ENCODE results near the gene MED26. TPM values are rescaled to one million over a fixed set of nuclear protein-coding genes. Genes with fewer than 3 reads are reported as not detected.

Gene MED26
- total RNA-seq, 1 donor from 2014 or later, result 7.0 TPM

DNA sequence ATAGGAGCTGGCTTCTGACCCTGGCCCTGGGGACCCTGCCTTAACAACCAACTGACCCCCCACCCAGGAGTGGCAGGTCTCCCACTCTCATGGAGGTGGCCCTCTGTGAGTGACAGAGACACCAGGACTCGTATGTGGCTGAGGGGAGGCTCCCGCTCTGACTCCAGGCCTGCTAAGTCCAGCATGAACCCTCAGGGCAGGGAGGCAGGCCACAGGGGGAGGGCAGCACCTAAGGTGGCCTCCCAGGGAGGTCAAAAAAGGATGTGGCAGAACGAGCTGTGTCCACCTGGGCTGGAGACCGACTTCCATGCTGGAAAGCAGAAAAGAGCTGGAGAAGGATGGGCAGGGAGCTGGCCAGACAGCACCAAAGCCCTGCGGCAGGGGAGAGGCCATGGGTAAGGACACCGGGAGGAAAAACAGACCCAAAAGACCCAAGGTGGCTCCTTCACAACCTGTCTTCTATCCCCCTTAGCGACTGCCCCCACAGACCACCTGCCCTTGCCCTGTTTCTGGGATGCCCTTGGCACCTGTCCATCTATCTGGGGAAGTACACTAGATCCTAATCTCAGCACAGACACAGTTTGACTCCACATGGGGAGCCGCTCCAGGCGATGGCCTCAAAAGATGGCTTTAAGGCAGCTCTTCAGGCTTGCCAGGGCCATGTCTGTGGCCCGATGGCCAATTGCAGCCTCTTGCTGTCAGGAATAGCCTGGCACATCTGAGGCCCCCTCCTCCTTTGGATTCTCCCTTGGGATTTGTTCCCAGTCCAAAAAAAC is 45.3 kb downstream of the MED26 start:
- TF ChIP-seq, protein P1, sequence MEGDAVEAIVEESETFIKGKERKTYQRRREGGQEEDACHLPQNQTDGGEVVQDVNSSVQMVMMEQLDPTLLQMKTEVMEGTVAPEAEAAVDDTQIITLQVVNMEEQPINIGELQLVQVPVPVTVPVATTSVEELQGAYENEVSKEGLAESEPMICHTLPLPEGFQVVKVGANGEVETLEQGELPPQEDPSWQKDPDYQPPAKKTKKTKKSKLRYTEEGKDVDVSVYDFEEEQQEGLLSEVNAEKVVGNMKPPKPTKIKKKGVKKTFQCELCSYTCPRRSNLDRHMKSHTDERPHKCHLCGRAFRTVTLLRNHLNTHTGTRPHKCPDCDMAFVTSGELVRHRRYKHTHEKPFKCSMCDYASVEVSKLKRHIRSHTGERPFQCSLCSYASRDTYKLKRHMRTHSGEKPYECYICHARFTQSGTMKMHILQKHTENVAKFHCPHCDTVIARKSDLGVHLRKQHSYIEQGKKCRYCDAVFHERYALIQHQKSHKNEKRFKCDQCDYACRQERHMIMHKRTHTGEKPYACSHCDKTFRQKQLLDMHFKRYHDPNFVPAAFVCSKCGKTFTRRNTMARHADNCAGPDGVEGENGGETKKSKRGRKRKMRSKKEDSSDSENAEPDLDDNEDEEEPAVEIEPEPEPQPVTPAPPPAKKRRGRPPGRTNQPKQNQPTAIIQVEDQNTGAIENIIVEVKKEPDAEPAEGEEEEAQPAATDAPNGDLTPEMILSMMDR (IDR thresholded peaks at IDR 0.05; ENCODE audit: insufficient read depth, low read length, poor library complexity, severe bottlenecking), result no peak
- H3K27me3 ChIP-seq (ENCODE audit: control insufficient read depth, insufficient read depth, low read length), result no peaks in the 10 kb centered on the region
- no peak for DNase-seq (ENCODE audit: low read depth)
- no peaks in the 10 kb centered on the region for H3K36me3 ChIP-seq (ENCODE audit: control insufficient read depth, insufficient read depth, low read length)
- no peak overlapping the region for H3K4me3 ChIP-seq (ENCODE audit: low read depth, low read length)

- no peak overlapping the region for H3K4me3 ChIP-seq (ENCODE audit: low read depth, low read length)
- H3K27me3 ChIP-seq (ENCODE audit: control insufficient read depth, insufficient read depth, low read length), result no peaks in the 10 kb centered on the region
- H3K36me3 ChIP-seq (ENCODE audit: control insufficient read depth, insufficient read depth, low read length), result no peaks in the 10 kb centered on the region
- TF ChIP-seq, protein P1 (IDR thresholded peaks at IDR 0.05; ENCODE audit: insufficient read depth, low read length, poor library complexity, severe bottlenecking), result no peak
- no peak for DNase-seq (ENCODE audit: low read depth)
These were observed 46.0 kb downstream of the MED26 start for GRCh38 chr19:16581971-16582343.

GRCh38 chr19:16581145-16581970 is 46.6 kb downstream of the MED26 start:
- H3K27me3 ChIP-seq (ENCODE audit: control insufficient read depth, insufficient read depth, low read length), result no peaks in the 10 kb centered on the region
- no peaks in the 10 kb centered on the region for H3K36me3 ChIP-seq (ENCODE audit: control insufficient read depth, insufficient read depth, low read length)
- TF ChIP-seq, protein P1 (IDR thresholded peaks at IDR 0.05; ENCODE audit: insufficient read depth, low read length, poor library complexity, severe bottlenecking), result no peak
- no peak overlapping the region for H3K4me3 ChIP-seq (ENCODE audit: low read depth, low read length)
- no peak for DNase-seq (ENCODE audit: low read depth)

GRCh38 chr19:16579381-16579780 is 48.6 kb downstream of the MED26 start:
- Histone ChIP-seq H3K4me3 (ENCODE audit: low read depth, low read length) (no peak overlapping the region), H3K27me3 (ENCODE audit: control insufficient read depth, insufficient read depth, low read length) (no peaks in the 10 kb centered on the region), H3K36me3 (ENCODE audit: control insufficient read depth, insufficient read depth, low read length) (no peaks in the 10 kb centered on the region)
- TF ChIP-seq, protein P1 (IDR thresholded peaks at IDR 0.05; ENCODE audit: insufficient read depth, low read length, poor library complexity, severe bottlenecking), result no peak
- no peak for DNase-seq (ENCODE audit: low read depth)

- H3K27me3 ChIP-seq (ENCODE audit: control insufficient read depth, insufficient read depth, low read length), result no peaks in the 10 kb centered on the region
- H3K4me3 ChIP-seq (ENCODE audit: low read depth, low read length), result no peak overlapping the region
- TF ChIP-seq, protein P1 (IDR thresholded peaks at IDR 0.05; ENCODE audit: insufficient read depth, low read length, poor library complexity, severe bottlenecking), result no peak
- DNase-seq (ENCODE audit: low read depth), result no peak
- no peaks in the 10 kb centered on the region for H3K36me3 ChIP-seq (ENCODE audit: control insufficient read depth, insufficient read depth, low read length)
These were observed 50.4 kb downstream of the MED26 start for GRCh38 chr19:16577531-16577985.

Data from kidney epithelial cell (primary cell).